ENCODE results near the gene PIP4K2A.
A peak's percentile ranks its signal among the peaks of the same experiment; 100 is the strongest.
"Not testable (repeated sequence)": the region's sequence is repeated elsewhere in the genome, so short reads cannot be mapped to it uniquely, and the experiment has no call there.

The PIP4K2A gene

GRCh38 chr10:22539579-22540298 is 174.6 kb downstream of the PIP4K2A start:
- Histone ChIP-seq H3K4me1 (ENCODE audit: control insufficient read depth, low read depth, low read length) (no peaks in the 10 kb centered on the region), H3K36me3 (ENCODE audit: control insufficient read depth, low read depth, low read length) (peaks cover 15% of the 10 kb centered on the region), H3K9me3 (ENCODE audit: control insufficient read depth, low read depth, low read length) (no peaks in the 10 kb centered on the region), H3K27me3 (ENCODE audit: control insufficient read depth, insufficient read depth, low read length) (no peaks in the 10 kb centered on the region), H3K27ac (ENCODE audit: low read length) (no peak overlapping the region), H3K4me3 (ENCODE audit: low read length) (no peak overlapping the region), H3K9ac (ENCODE audit: low read length) (no peak overlapping the region)

- Histone ChIP-seq H3K4me1 (ENCODE audit: control insufficient read depth, low read depth, low read length) (no peaks in the 10 kb centered on the region), H3K9ac (ENCODE audit: low read length) (no peak overlapping the region), H3K9me3 (ENCODE audit: control insufficient read depth, low read depth, low read length) (no peaks in the 10 kb centered on the region), H3K36me3 (ENCODE audit: control insufficient read depth, low read depth, low read length) (peaks cover 15% of the 10 kb centered on the region), H3K4me3 (ENCODE audit: low read length) (no peak overlapping the region), H3K27ac (ENCODE audit: low read length) (no peak overlapping the region), H3K27me3 (ENCODE audit: control insufficient read depth, insufficient read depth, low read length) (no peaks in the 10 kb centered on the region)
Measured at GRCh38 chr10:22537810-22538209, 176.6 kb downstream of the PIP4K2A start.

GRCh38 chr10:22536620-22537019 is 177.8 kb downstream of the PIP4K2A start:
- H3K27me3 ChIP-seq (ENCODE audit: control insufficient read depth, insufficient read depth, low read length) = no peaks in the 10 kb centered on the region
- no peaks in the 10 kb centered on the region for H3K4me1 ChIP-seq (ENCODE audit: control insufficient read depth, low read depth, low read length)
- peaks cover 14% of the 10 kb centered on the region for H3K36me3 ChIP-seq (ENCODE audit: control insufficient read depth, low read depth, low read length)
- H3K9me3 ChIP-seq (ENCODE audit: control insufficient read depth, low read depth, low read length) = no peaks in the 10 kb centered on the region
- H3K27ac ChIP-seq (ENCODE audit: low read length) = no peak overlapping the region
- H3K9ac ChIP-seq (ENCODE audit: low read length) = no peak overlapping the region
- no peak overlapping the region for H3K4me3 ChIP-seq (ENCODE audit: low read length)

GRCh38 chr10:22534849-22535604 is 179.4 kb downstream of the PIP4K2A start:
- no peak overlapping the region for H3K27ac ChIP-seq (ENCODE audit: low read length)
- H3K27me3 ChIP-seq (ENCODE audit: control insufficient read depth, insufficient read depth, low read length) = no peaks in the 10 kb centered on the region
- H3K36me3 ChIP-seq (ENCODE audit: control insufficient read depth, low read depth, low read length) = peaks cover 6% of the 10 kb centered on the region
- H3K4me3 ChIP-seq (ENCODE audit: low read length) = no peak overlapping the region
- no peaks in the 10 kb centered on the region for H3K9me3 ChIP-seq (ENCODE audit: control insufficient read depth, low read depth, low read length)
- H3K4me1 ChIP-seq (ENCODE audit: control insufficient read depth, low read depth, low read length) = no peaks in the 10 kb centered on the region
- H3K9ac ChIP-seq (ENCODE audit: low read length) = no peak overlapping the region

GRCh38 chr10:22531441-22531840 is 182.9 kb downstream of the PIP4K2A start:
- Histone ChIP-seq H3K9me3 (ENCODE audit: control insufficient read depth, low read depth, low read length) (peaks cover 9% of the 10 kb centered on the region), H3K4me1 (ENCODE audit: control insufficient read depth, low read depth, low read length) (no peaks in the 10 kb centered on the region), H3K4me3 (ENCODE audit: low read length) (no peak overlapping the region), H3K27me3 (ENCODE audit: control insufficient read depth, insufficient read depth, low read length) (no peaks in the 10 kb centered on the region), H3K9ac (ENCODE audit: low read length) (no peak overlapping the region), H3K36me3 (ENCODE audit: control insufficient read depth, low read depth, low read length) (no peaks in the 10 kb centered on the region), H3K27ac (ENCODE audit: low read length) (no peak overlapping the region)

- Histone ChIP-seq H3K4me3 (ENCODE audit: low read length) (no peak overlapping the region), H3K36me3 (ENCODE audit: control insufficient read depth, low read depth, low read length) (no peaks in the 10 kb centered on the region), H3K27ac (ENCODE audit: low read length) (no peak overlapping the region), H3K9ac (ENCODE audit: low read length) (no peak overlapping the region), H3K9me3 (ENCODE audit: control insufficient read depth, low read depth, low read length) (peaks cover 9% of the 10 kb centered on the region), H3K27me3 (ENCODE audit: control insufficient read depth, insufficient read depth, low read length) (no peaks in the 10 kb centered on the region), H3K4me1 (ENCODE audit: control insufficient read depth, low read depth, low read length) (no peaks in the 10 kb centered on the region)
Measured at GRCh38 chr10:22531008-22531407, 183.4 kb downstream of the PIP4K2A start.

GRCh38 chr10:22527520-22527919 is 186.9 kb downstream of the PIP4K2A start:
- H3K27me3 ChIP-seq (ENCODE audit: control insufficient read depth, insufficient read depth, low read length) = no peaks in the 10 kb centered on the region
- no peaks in the 10 kb centered on the region for H3K36me3 ChIP-seq (ENCODE audit: control insufficient read depth, low read depth, low read length)
- H3K4me1 ChIP-seq (ENCODE audit: control insufficient read depth, low read depth, low read length) = no peaks in the 10 kb centered on the region
- no peak overlapping the region for H3K9ac ChIP-seq (ENCODE audit: low read length)
- no peak overlapping the region for H3K27ac ChIP-seq (ENCODE audit: low read length)
- H3K9me3 ChIP-seq (ENCODE audit: control insufficient read depth, low read depth, low read length) = peaks cover 13% of the 10 kb centered on the region
- no peak overlapping the region for H3K4me3 ChIP-seq (ENCODE audit: low read length)

GRCh38 chr10:22524333-22524732 is 190.0 kb downstream of the PIP4K2A start:
- H3K4me3 ChIP-seq (ENCODE audit: low read length); H3K9ac ChIP-seq (ENCODE audit: low read length); H3K36me3 ChIP-seq (ENCODE audit: control insufficient read depth, low read depth, low read length); H3K27ac ChIP-seq (ENCODE audit: low read length); H3K4me1 ChIP-seq (ENCODE audit: control insufficient read depth, low read depth, low read length); H3K27me3 ChIP-seq (ENCODE audit: control insufficient read depth, insufficient read depth, low read length): not testable (repeated sequence)
- H3K9me3 ChIP-seq (ENCODE audit: control insufficient read depth, low read depth, low read length) = peaks cover 15% of the 10 kb centered on the region

- not testable (repeated sequence) for H3K4me1 ChIP-seq (ENCODE audit: control insufficient read depth, low read depth, low read length); H3K27me3 ChIP-seq (ENCODE audit: control insufficient read depth, insufficient read depth, low read length); H3K9me3 ChIP-seq (ENCODE audit: control insufficient read depth, low read depth, low read length); H3K4me3 ChIP-seq (ENCODE audit: low read length); H3K9ac ChIP-seq (ENCODE audit: low read length); H3K27ac ChIP-seq (ENCODE audit: low read length); H3K36me3 ChIP-seq (ENCODE audit: control insufficient read depth, low read depth, low read length)
Measured at GRCh38 chr10:22520645-22521044, 193.7 kb downstream of the PIP4K2A start.

- no peak overlapping the region for H3K9ac ChIP-seq (ENCODE audit: low read length)
- no peak overlapping the region for H3K27ac ChIP-seq (ENCODE audit: low read length)
- H3K36me3 ChIP-seq (ENCODE audit: control insufficient read depth, low read depth, low read length) = no peaks in the 10 kb centered on the region
- H3K27me3 ChIP-seq (ENCODE audit: control insufficient read depth, insufficient read depth, low read length) = peaks cover 14% of the 10 kb centered on the region
- H3K9me3 ChIP-seq (ENCODE audit: control insufficient read depth, low read depth, low read length) = peaks cover 3% of the 10 kb centered on the region
- no peaks in the 10 kb centered on the region for H3K4me1 ChIP-seq (ENCODE audit: control insufficient read depth, low read depth, low read length)
- no peak overlapping the region for H3K4me3 ChIP-seq (ENCODE audit: low read length)
Measured at GRCh38 chr10:22518167-22518724, 196.1 kb downstream of the PIP4K2A start.

GRCh38 chr10:22515009-22515408 is 199.4 kb downstream of the PIP4K2A start:
- no peak overlapping the region for H3K9ac ChIP-seq (ENCODE audit: low read length)
- H3K4me1 ChIP-seq (ENCODE audit: control insufficient read depth, low read depth, low read length) = no peaks in the 10 kb centered on the region
- H3K4me3 ChIP-seq (ENCODE audit: low read length) = no peak overlapping the region
- H3K27me3 ChIP-seq (ENCODE audit: control insufficient read depth, insufficient read depth, low read length) = peaks cover 14% of the 10 kb centered on the region
- no peaks in the 10 kb centered on the region for H3K36me3 ChIP-seq (ENCODE audit: control insufficient read depth, low read depth, low read length)
- no peak overlapping the region for H3K27ac ChIP-seq (ENCODE audit: low read length)
- H3K9me3 ChIP-seq (ENCODE audit: control insufficient read depth, low read depth, low read length) = no peaks in the 10 kb centered on the region

- Histone ChIP-seq H3K9ac (ENCODE audit: low read length) (peak overlapping the region; percentile 39), H3K27me3 (ENCODE audit: control insufficient read depth, insufficient read depth, low read length) (peaks cover 14% of the 10 kb centered on the region), H3K4me3 (ENCODE audit: low read length) (peak overlapping the region; percentile 44)
- H3K36me3 ChIP-seq (ENCODE audit: control insufficient read depth, low read depth, low read length); H3K27ac ChIP-seq (ENCODE audit: low read length); H3K4me1 ChIP-seq (ENCODE audit: control insufficient read depth, low read depth, low read length); H3K9me3 ChIP-seq (ENCODE audit: control insufficient read depth, low read depth, low read length): not testable (repeated sequence)
Measured at GRCh38 chr10:22514414-22514758, 200.0 kb downstream of the PIP4K2A start.
